Activated T-helper 9 cell treated with anti-CD3 and anti-CD28 coated beads, Interleukin-2, amount 50 U/mL, for 16 hours (primary cell): ENCODE results near the gene PKP4.

ENCODE experiments used
- DNase-seq: peaks from one replicate; pipeline ENCODE4 v3.0.0-alpha.2; 2020; ENCODE audit warnings: low read depth

PKP4 gene

GRCh38 chr2:158542577-158542976 is 85.8 kb downstream of the PKP4 start:
- DNase-seq = no peak

GRCh38 chr2:158543957-158544356 is 87.2 kb downstream of the PKP4 start:
- no peak for DNase-seq

GRCh38 chr2:158544998-158545397 is 88.2 kb downstream of the PKP4 start:
- no peak for DNase-seq

- DNase-seq = no peak
These were observed 89.8 kb downstream of the PKP4 start for GRCh38 chr2:158546412-158547144.

GRCh38 chr2:158553257-158553656 is 96.5 kb downstream of the PKP4 start:
- no peak for DNase-seq

- no peak for DNase-seq
These were observed 98.2 kb downstream of the PKP4 start for GRCh38 chr2:158554996-158555395.

GRCh38 chr2:158556124-158556523 is 99.4 kb downstream of the PKP4 start:
- DNase-seq = no peak

GRCh38 chr2:158557752-158558151 is 101.0 kb downstream of the PKP4 start:
- no peak for DNase-seq

- DNase-seq = no peak
These were observed 102.5 kb downstream of the PKP4 start for GRCh38 chr2:158559252-158559651.

GRCh38 chr2:158560259-158560658 is 103.5 kb downstream of the PKP4 start:
- DNase-seq = no peak

GRCh38 chr2:158561054-158561453 is 104.3 kb downstream of the PKP4 start:
- DNase-seq = no peak

GRCh38 chr2:158567208-158567607 is 110.5 kb downstream of the PKP4 start:
- no peak for DNase-seq

GRCh38 chr2:158569284-158569683 is 112.5 kb downstream of the PKP4 start:
- no peak for DNase-seq

- DNase-seq = no peak
These were observed 114.1 kb downstream of the PKP4 start for GRCh38 chr2:158570869-158571268.

GRCh38 chr2:158573739-158574138 is 117.0 kb downstream of the PKP4 start:
- no peak for DNase-seq

GRCh38 chr2:158575051-158575635 is 118.4 kb downstream of the PKP4 start:
- no peak for DNase-seq

GRCh38 chr2:158577141-158577540 is 120.4 kb downstream of the PKP4 start:
- DNase-seq = no peak

- no peak for DNase-seq
These were observed 122.1 kb downstream of the PKP4 start for GRCh38 chr2:158578703-158579330.

GRCh38 chr2:158579928-158580327 is 123.2 kb downstream of the PKP4 start:
- no peak for DNase-seq

- DNase-seq = no peak
These were observed 124.0 kb downstream of the PKP4 start for GRCh38 chr2:158580760-158581159.

- DNase-seq = no peak
These were observed 125.9 kb downstream of the PKP4 start for GRCh38 chr2:158582670-158583069.

- no peak for DNase-seq
These were observed 127.2 kb downstream of the PKP4 start for GRCh38 chr2:158583923-158584322.

- no peak for DNase-seq
These were observed 129.7 kb downstream of the PKP4 start for GRCh38 chr2:158586491-158586890.

- DNase-seq = no peak
These were observed 132.6 kb downstream of the PKP4 start for GRCh38 chr2:158589303-158589702.
